GM21576 (cell line): Measurements from ENCODE around the gene SH3RF3.
A peak's percentile ranks its signal among the peaks of the same experiment; 100 is the strongest.
"Not testable (repeated sequence)": the region's sequence is repeated elsewhere in the genome, so short reads cannot be mapped to it uniquely, and the experiment has no call there.

Experiments
- ATAC-seq: cut with Tn5 transposase; IDR thresholded peaks from one replicate; pipeline ENCODE4 v1.9.1; 2021; ENCODE audit warnings: mild to moderate bottlenecking, moderate library complexity; ENCODE audit not compliant: unreplicated experiment

SH3RF3 gene

GRCh38 chr2:109528811-109529501, 400.0 kb downstream of the SH3RF3 start:
- ATAC-seq = no peak

GRCh38 chr2:109529532-109530449, 400.8 kb downstream of the SH3RF3 start:
- no peak for ATAC-seq

- no peak for ATAC-seq
Measured at GRCh38 chr2:109530712-109531111, 401.7 kb downstream of the SH3RF3 start.

GRCh38 chr2:109531221-109531620, 402.2 kb downstream of the SH3RF3 start:
- ATAC-seq = no peak

- no peak for ATAC-seq
Measured at GRCh38 chr2:109531896-109532727, 403.1 kb downstream of the SH3RF3 start.

- no peak for ATAC-seq
Measured at GRCh38 chr2:109532728-109533076, 403.7 kb downstream of the SH3RF3 start.

- ATAC-seq = no peak
Measured at GRCh38 chr2:109533823-109534222, 404.8 kb downstream of the SH3RF3 start.

- ATAC-seq = no peak
Measured at GRCh38 chr2:109535217-109535946, 406.4 kb downstream of the SH3RF3 start.

- ATAC-seq = not testable (repeated sequence)
Measured at GRCh38 chr2:109536556-109536955, 407.6 kb downstream of the SH3RF3 start.

- no peak for ATAC-seq
Measured at GRCh38 chr2:109537565-109538222, 408.7 kb downstream of the SH3RF3 start.

GRCh38 chr2:109538546-109538945, 409.5 kb downstream of the SH3RF3 start:
- ATAC-seq = no peak

- ATAC-seq = no peak
Measured at GRCh38 chr2:109542384-109542783, 413.4 kb downstream of the SH3RF3 start.

- peak; percentile 70 for ATAC-seq
Measured at GRCh38 chr2:109545828-109546713, 417.1 kb downstream of the SH3RF3 start.

GRCh38 chr2:109547280-109547679, 418.3 kb downstream of the SH3RF3 start:
- ATAC-seq = no peak

- no peak for ATAC-seq
Measured at GRCh38 chr2:109549016-109549590, 420.1 kb downstream of the SH3RF3 start.
